ENCODE data around the gene RPP40.

RPP40 gene

DNA sequence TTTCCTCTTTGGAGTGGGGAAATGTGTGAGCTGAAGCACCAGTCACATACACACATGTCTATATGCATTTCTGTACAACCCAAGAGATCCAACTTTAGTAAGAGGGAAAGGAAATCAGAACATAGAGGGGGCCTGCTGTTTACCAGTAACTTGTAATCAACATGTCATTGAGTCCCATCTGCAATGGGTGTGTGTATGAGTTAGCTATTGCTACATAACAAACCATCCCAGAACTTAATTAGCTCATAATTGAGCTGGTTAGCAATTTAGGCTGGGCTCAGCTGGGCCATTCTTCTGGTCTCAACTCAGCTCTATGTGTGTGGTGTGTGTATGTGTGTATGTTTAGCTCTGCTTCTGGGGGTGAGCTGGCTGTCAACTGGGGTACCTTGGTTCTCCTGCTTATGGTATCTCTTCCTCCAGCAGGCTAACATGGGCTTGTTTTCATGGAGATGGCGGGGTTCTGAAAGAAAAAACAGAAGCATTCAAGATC lies 10.3 kb upstream of the RPP40 start:
- TF ChIP-seq YY1 (IDR thresholded peaks at IDR 0.05; ENCODE audit: low read depth) (no peak), FOXM1 (IDR thresholded peaks at IDR 0.05; ENCODE audit: borderline replicate concordance, low read depth) (no peak), CEBPB (IDR thresholded peaks at IDR 0.05) (no peak), CREB1 (IDR thresholded peaks at IDR 0.05; ENCODE audit: low read depth) (no peak), TEAD4 (IDR thresholded peaks at IDR 0.05) (no peak), EGR1 (IDR thresholded peaks at IDR 0.05) (no peak)
- TF ChIP-seq, protein P1, sequence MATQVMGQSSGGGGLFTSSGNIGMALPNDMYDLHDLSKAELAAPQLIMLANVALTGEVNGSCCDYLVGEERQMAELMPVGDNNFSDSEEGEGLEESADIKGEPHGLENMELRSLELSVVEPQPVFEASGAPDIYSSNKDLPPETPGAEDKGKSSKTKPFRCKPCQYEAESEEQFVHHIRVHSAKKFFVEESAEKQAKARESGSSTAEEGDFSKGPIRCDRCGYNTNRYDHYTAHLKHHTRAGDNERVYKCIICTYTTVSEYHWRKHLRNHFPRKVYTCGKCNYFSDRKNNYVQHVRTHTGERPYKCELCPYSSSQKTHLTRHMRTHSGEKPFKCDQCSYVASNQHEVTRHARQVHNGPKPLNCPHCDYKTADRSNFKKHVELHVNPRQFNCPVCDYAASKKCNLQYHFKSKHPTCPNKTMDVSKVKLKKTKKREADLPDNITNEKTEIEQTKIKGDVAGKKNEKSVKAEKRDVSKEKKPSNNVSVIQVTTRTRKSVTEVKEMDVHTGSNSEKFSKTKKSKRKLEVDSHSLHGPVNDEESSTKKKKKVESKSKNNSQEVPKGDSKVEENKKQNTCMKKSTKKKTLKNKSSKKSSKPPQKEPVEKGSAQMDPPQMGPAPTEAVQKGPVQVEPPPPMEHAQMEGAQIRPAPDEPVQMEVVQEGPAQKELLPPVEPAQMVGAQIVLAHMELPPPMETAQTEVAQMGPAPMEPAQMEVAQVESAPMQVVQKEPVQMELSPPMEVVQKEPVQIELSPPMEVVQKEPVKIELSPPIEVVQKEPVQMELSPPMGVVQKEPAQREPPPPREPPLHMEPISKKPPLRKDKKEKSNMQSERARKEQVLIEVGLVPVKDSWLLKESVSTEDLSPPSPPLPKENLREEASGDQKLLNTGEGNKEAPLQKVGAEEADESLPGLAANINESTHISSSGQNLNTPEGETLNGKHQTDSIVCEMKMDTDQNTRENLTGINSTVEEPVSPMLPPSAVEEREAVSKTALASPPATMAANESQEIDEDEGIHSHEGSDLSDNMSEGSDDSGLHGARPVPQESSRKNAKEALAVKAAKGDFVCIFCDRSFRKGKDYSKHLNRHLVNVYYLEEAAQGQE (IDR thresholded peaks at IDR 0.05; ENCODE audit: low read depth), result no peak

DNA sequence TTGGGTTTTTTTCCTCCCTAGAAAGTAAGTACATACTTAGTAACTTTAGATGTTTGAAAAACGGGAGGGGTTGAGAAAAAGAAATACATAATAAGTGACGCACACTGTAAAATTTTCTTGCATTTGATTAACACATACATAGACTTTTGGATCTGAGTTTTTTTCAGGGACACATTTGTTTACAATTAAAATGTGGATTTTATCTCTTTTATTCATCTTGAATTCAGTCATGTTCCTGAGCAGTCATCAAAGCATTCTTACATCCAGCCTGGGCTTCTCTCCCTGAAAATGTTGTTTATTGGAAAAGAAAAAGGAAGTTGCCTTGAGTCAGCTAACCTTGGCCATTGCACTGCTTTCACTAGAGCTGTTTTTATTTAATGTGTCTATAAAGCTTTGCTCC lies 8.7 kb upstream of the RPP40 start:
- TF ChIP-seq, protein P2, sequence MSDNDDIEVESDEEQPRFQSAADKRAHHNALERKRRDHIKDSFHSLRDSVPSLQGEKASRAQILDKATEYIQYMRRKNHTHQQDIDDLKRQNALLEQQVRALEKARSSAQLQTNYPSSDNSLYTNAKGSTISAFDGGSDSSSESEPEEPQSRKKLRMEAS (IDR thresholded peaks at IDR 0.05), result no peak
- TF ChIP-seq RAD21 (IDR thresholded peaks at IDR 0.05; ENCODE audit: low read depth) (no peak), TEAD4 (IDR thresholded peaks at IDR 0.05) (no peak), CEBPB (IDR thresholded peaks at IDR 0.05) (no peak), ZBTB7A (IDR thresholded peaks at IDR 0.05; ENCODE audit: low read depth) (no peak), TAF1 (IDR thresholded peaks at IDR 0.05; ENCODE audit: low read depth) (no peak), TCF12 (IDR thresholded peaks at IDR 0.05; ENCODE audit: low read depth) (no peak), FOXM1 (IDR thresholded peaks at IDR 0.05; ENCODE audit: borderline replicate concordance, low read depth) (no peak), CREB1 (IDR thresholded peaks at IDR 0.05; ENCODE audit: low read depth) (no peak), YY1 (IDR thresholded peaks at IDR 0.05; ENCODE audit: low read depth) (no peak), NFIC (IDR thresholded peaks at IDR 0.05) (no peak), EGR1 (IDR thresholded peaks at IDR 0.05) (no peak), EP300 (IDR thresholded peaks at IDR 0.05; ENCODE audit: borderline replicate concordance) (no peak)
- TF ChIP-seq, protein P1 (IDR thresholded peaks at IDR 0.05; ENCODE audit: low read depth), result no peak
- TF ChIP-seq, protein P3, sequence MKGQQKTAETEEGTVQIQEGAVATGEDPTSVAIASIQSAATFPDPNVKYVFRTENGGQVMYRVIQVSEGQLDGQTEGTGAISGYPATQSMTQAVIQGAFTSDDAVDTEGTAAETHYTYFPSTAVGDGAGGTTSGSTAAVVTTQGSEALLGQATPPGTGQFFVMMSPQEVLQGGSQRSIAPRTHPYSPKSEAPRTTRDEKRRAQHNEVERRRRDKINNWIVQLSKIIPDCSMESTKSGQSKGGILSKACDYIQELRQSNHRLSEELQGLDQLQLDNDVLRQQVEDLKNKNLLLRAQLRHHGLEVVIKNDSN (IDR thresholded peaks at IDR 0.05), result no peak

DNA sequence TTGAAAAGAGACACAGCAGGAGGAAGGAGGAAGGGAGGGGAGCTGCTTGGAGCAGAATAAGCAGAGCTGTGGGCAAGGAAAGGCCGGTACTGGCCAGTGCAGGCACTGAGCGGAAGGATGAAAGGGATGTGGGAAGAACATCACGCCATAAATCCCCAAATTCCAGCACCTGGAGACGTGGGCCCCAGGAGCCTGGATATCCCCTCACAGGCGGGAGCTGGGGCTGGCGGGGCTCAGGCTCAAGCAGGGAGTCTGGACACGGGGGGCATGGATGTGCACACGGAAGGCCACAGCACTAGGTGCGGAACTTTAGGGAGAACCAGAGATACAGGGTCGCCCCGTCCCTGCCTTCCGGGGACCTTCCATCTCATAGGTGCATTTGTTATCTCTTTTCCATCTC lies 7.5 kb upstream of the RPP40 start:
- no peak for TF ChIP-seq EGR1 (IDR thresholded peaks at IDR 0.05)
- no peak for TF ChIP-seq YY1 (IDR thresholded peaks at IDR 0.05; ENCODE audit: low read depth)
- TF ChIP-seq EP300 (IDR thresholded peaks at IDR 0.05; ENCODE audit: borderline replicate concordance), result no peak
- no peak for TF ChIP-seq NFIC (IDR thresholded peaks at IDR 0.05)
- no peak for TF ChIP-seq ZBTB7A (IDR thresholded peaks at IDR 0.05; ENCODE audit: low read depth)
- TF ChIP-seq CREB1 (IDR thresholded peaks at IDR 0.05; ENCODE audit: low read depth), result no peak
- TF ChIP-seq, protein P2 (IDR thresholded peaks at IDR 0.05), result no peak
- no peak for TF ChIP-seq CEBPB (IDR thresholded peaks at IDR 0.05)
- no peak for TF ChIP-seq TEAD4 (IDR thresholded peaks at IDR 0.05)
- TF ChIP-seq TAF1 (IDR thresholded peaks at IDR 0.05; ENCODE audit: low read depth), result no peak
- TF ChIP-seq RAD21 (IDR thresholded peaks at IDR 0.05; ENCODE audit: low read depth), result no peak
- TF ChIP-seq TCF12 (IDR thresholded peaks at IDR 0.05; ENCODE audit: low read depth), result no peak
- TF ChIP-seq, protein P3 (IDR thresholded peaks at IDR 0.05), result no peak

DNA sequence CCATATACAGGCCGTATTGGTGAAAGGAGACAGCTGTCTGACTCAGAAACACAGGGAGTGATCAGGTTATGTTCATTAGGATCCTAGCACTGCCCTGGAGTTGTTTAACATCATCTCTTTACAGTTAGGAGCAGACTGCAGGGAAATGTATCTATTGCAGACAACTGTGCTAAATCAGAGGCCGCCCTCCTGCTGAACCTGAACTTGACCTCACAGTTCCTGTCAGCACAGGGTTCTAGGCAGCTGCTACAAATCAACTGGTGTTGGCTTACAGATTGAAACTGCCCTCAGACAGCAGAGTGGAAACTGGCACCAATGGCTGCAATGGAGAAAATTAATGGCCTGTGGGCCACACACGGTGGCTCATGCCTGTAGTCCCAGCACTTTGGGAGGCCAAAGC lies 3.7 kb upstream of the RPP40 start:
- no peak for TF ChIP-seq FOXM1 (IDR thresholded peaks at IDR 0.05; ENCODE audit: borderline replicate concordance, low read depth)
- TF ChIP-seq, protein P3 (IDR thresholded peaks at IDR 0.05), result no peak
- no peak for TF ChIP-seq CREB1 (IDR thresholded peaks at IDR 0.05; ENCODE audit: low read depth)
- TF ChIP-seq CEBPB (IDR thresholded peaks at IDR 0.05), result no peak
- TF ChIP-seq EGR1 (IDR thresholded peaks at IDR 0.05), result no peak
- no peak for TF ChIP-seq TCF12 (IDR thresholded peaks at IDR 0.05; ENCODE audit: low read depth)
- no peak for TF ChIP-seq TAF1 (IDR thresholded peaks at IDR 0.05; ENCODE audit: low read depth)
- TF ChIP-seq TEAD4 (IDR thresholded peaks at IDR 0.05), result no peak
- no peak for TF ChIP-seq ZBTB7A (IDR thresholded peaks at IDR 0.05; ENCODE audit: low read depth)

DNA sequence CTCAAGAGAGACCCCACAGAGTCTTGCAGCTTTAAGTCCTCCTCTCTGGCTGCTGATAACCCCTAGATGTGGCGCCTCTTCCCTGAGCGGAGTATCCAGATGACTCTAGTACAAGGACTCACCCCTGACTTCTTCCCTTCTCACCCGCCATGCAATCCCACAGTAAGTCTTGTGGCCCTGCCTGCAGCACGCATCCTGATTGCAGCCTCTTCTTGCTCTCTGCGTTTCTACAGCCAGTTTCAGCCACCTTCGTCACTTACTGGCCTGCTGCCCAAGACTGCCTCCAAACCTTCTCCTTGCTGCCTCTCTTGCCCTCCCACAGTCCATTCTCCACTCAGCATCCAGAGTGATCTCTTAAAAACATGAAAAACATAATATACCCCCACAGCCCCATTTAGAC lies 2.4 kb upstream of the RPP40 start:
- TF ChIP-seq TCF12 (IDR thresholded peaks at IDR 0.05; ENCODE audit: low read depth) (no peak), ZBTB7A (IDR thresholded peaks at IDR 0.05; ENCODE audit: low read depth) (no peak), CREB1 (IDR thresholded peaks at IDR 0.05; ENCODE audit: low read depth) (no peak), NFIC (IDR thresholded peaks at IDR 0.05) (no peak), TEAD4 (IDR thresholded peaks at IDR 0.05) (no peak), EGR1 (IDR thresholded peaks at IDR 0.05) (no peak), YY1 (IDR thresholded peaks at IDR 0.05; ENCODE audit: low read depth) (no peak), CEBPB (IDR thresholded peaks at IDR 0.05) (no peak), RAD21 (IDR thresholded peaks at IDR 0.05; ENCODE audit: low read depth) (no peak)
- TF ChIP-seq, protein P2 (IDR thresholded peaks at IDR 0.05), result no peak
- TF ChIP-seq, protein P3 (IDR thresholded peaks at IDR 0.05), result no peak

Measured in Ishikawa (cell line).